ENCODE results near the gene UBE2F.
"Not testable (repeated sequence)": the region's sequence is repeated elsewhere in the genome, so short reads cannot be mapped to it uniquely, and the experiment has no call there.

Gene UBE2F

DNA sequence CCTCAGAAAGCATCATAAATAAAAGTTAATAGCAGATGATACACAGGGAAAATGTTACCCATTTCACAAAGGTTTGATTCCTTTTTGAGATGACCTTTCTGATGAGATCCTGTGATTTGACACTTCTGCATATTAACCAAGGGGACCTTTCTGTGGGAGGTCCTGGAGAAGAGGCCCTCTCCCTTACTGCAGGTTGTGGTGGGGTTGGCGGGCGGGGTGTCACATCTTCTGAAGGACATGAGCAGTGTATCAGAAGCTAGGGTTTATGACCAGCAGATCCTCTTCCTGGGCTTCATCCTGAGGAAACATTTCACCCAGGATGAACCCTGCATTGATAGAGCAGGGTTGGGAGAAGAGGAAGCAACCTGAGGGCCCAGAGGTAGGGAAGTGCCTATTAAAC is 56.8 kb downstream of the UBE2F start:
- DNase-seq, result no peak

DNA sequence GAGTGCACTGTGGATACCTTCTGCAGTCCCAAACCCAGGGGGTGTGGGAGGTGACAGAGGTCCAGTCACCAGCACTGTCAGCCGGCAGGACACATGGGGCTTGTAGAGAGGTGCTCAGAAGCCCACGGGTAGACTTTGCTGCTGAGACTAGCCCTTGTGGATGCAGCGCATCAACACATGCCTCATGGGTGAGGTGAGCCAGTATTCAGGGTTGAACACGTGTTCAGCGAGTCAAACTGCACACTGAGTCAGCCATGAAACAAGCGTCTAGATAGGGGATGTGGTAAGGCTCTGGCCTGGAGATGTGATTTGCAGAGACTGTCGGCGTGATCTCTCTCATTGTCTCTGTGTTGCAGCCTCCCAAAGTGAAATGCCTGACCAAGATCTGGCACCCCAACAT is 58.2 kb downstream of the UBE2F start:
- DNase-seq, result no peak

DNA sequence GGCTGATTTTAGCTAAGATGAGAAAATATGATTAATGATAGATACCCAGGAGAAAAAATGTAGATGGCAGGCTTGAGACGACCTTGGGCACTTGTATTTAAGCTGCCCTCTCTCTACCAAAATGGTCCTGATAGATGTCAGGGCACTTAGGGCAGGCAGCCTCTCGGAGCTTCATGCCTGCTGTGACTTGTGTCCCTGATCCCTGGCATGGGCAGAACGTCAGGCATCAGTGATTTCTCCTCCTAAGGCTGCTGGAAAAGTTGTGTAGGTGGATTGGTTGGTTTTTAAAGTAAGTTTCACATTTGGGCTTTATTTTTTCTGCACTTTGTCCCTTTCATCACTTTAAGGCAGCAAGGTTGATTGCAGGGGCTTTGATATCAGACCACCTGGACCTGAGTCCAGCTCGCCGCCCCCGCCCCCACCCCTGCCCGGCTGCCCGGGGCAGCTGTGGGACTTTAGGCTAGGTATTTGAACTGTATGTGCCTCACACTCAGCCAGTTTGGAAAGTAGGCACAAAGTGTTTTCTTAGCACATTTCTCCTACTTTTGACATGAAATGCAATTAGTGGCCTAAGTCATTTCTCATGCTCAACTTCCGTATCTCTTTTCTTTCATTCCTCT is 59.0 kb downstream of the UBE2F start:
- DNase-seq, result no peak

DNA sequence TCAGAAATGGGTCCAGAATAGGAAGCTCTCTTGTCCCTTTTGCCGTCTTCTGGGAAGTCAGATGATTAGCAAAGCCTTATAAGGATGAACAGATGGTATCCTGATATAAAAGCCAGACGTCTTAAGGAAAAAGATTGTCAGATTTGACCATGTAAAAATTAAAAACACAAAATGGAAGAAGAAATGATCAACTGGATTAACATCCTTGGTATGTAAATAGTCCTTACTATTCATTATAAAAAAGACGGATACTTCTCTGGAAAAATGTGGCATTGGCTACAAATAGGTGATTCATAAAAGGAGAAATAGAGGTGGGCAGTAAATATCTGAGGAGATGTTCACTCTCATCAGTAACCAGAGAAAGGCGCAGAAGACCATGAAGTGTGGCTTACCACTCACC is 60.2 kb downstream of the UBE2F start:
- no peak for DNase-seq

DNA sequence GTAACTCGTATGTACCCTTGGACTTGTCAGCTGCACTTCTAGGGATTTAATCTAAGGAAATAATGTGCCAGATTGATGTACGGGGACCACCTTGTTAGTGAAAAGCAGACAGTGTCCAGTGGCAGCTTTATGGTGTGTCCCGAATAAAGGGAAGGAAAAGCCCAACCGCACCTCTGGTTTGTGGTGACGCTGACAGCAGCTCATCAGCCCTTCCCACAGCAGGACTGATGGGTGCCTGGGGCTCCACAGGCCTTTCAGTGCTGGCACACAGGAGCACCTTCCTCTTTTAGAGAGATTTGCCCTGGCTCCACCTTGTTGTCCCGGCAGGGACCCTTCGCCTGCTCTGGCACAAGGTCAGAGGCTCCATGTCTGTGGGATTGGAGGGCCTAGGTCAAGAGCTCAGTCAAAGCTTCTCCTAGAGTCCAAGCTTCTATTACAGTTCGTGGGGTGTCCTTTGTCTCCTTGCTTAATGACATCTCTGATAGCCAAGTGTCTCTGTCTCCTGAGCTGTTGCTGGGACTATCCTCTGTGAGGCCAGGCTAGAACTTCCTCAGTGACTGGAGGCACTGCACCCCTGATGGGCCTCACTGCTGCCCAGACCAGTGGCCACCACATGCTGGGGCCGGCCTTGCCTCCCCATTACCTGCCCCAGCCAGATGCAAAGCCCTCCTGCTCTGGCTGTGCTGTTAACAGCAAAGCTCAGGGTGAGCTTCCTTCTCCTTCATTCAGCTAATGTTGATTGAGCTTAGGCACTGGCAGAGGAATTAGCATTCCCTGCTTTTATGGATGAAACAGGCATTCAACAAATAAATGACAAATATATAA is 61.0 kb downstream of the UBE2F start:
- no peak for DNase-seq

DNA sequence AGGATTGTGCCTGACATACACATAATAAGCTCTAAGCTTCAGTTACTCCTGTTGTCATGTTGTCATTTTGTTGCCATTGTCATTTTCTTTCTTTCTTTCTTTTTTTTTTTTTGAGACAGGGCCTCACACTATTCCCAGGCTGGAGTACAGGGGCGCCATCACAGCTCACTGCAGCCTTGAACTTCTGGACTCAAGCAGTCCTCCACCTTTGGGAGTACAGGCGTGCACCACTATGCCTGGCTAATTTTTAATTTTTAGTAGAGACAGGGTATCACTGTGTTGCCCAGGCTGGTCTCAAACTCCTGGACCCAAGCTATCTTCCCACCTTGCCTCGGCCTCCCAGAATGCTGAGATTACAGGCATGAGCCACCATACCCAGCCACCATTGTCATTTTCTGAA is 63.0 kb downstream of the UBE2F start:
- DNase-seq, result no peak

DNA sequence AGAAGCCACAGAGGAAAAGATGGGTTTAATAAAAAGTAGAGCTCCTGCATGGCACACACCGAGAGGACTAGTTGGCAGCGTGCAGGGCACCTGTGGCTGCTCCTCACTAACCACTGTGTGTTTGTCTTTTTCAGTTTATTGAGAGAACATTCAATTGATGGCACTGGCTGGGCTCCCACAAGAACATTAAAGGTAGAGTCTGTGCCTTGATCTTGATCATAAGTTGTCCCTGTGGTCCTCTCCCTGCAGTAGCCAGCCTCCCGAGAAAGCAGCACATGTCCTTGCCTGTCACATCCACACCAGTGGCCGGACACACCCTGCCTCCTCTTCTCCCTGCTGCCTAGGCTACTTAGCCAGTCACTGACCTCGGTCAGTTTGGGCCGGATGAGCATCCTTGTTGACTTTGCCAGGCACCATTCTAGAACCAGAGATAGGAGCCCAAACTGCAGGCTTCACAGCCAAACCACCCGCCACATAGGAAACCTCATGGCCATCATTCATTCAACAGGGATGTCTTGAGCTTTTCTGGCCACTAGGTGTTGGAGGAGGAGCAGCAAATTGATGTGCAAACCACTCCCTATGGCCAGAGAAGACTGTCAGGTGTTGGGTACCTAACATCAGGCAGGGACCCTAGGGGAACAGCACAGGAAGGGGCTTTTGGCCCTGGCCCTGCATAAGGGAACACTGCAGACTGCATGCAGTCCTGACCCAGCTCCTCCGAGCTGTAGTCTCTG is 63.8 kb downstream of the UBE2F start:
- no peak for DNase-seq

DNA sequence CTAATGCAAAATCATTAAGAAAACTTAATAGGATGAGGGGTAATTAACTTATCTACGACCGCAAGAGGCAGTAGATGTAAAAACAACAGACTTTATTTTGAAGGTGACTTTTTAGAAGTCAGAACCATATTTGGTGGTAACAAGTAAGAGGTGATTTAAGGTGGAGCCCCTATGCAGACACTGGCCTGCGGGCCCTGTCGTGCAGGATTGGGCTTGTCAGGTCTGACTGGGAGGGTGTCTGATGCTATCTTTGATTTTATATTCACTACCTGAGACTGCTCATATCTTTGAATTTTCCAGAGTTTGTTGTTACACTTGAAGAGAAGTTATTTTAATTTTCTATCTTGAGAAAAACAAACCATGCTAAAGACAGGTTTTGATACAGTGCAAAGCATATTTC is 64.9 kb downstream of the UBE2F start:
- DNase-seq, result no peak

DNA sequence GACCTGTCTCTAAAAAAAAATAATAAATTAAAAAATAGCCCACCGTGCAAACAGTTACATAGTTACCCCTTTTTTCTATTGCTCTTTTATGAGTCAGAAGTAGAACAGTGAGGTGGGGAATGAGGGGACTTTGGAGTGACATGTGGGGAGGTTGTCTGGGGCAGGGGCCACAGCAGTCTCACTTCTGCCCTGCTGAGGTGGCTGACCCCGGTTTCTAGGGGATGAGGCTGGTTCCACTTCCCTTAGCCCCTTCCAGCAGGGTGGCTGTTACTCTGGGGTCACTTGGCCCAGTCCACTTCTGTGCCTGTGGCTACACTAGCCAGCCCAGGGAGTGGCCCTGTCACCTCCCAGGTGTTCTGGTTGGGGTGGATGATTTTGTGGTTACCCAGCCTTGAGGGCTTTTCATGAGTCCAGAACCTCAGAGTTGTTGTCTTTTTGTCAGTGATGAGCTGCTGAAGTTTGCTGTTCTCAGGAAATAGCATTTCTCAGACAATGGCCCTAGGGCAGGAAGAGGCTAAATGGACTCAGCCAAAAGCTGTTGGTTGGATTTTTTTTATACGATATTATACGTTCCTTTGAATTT is 66.0 kb downstream of the UBE2F start:
- no peak for DNase-seq

DNA sequence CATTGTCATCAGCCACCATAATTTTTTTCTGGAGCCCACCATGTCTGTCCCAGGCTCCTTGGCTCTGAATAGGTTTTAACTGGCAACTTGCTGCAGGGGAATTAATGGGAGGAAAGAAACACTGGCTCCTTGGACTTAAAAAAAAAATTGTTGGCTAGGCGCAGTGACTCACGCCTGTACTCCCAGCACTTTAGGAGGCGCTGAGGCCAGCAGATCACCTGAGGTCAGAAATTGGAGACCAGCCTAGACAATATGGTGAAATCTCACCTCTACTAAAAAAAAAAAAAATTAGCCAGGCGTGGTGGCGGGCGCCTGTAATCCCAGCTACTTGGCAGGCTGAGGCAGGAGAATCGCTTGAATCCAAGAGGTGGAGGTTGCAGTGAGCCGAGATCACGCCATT is 67.2 kb downstream of the UBE2F start:
- not testable (repeated sequence) for DNase-seq

DNA sequence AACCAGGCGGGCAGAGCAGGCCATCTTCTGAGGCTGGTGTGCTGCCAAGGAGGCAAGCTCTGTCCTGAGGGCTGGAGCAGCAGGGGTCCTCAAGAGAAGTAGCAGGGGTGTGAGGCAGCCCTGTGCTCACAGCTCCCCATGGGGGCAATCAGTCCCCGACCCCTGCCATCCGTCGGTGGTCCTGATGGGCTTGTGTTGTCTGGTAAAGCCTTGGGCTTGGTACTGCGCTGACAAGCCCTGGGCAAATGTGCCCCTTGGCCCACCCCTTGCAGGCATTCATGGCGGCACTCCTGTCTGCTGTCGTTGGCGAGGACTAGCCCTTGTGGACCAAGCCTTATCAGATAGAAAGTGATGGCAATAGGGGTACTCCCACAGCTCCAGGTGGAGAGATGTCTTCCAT is 71.4 kb downstream of the UBE2F start:
- DNase-seq, result no peak

DNA sequence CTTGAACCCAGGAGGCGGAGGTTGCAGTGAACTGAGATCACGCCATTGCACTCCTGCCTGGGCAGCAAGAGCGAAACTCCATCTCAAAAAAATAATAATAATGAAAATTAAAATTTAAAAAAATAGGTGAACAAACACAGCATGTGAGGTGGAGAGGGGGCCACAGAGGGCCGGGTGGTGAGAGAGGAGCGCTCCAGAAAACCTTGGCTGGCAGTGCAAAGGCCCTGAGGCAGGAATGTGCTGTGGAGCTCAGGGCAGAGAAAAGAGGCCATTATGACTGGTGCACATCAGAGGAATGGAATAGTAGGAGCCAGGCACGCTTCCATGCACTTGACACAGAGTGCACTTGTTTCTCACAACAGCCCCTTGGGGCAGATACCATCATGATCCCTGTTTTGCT is 72.3 kb downstream of the UBE2F start:
- no peak for DNase-seq

DNA sequence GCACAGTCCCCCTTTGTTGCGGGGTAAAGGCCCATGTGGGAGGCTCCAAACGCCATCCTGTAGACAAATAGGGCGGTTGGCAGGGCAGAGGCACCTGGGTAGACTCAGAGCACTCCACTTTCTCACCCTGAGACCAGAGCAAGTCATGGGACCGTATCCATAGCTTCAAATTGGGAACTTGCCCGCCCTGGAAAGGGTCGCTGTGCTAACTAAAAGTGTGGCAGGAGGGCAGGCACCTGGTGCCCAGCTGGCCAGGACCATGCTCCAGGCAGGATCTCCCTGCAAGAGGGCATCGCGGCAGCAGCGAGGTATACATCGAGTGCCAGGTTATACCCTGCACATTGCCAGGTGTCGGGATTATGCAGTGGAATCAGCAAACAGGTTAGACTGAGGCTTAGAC is 73.2 kb downstream of the UBE2F start:
- DNase-seq, result no peak

DNA sequence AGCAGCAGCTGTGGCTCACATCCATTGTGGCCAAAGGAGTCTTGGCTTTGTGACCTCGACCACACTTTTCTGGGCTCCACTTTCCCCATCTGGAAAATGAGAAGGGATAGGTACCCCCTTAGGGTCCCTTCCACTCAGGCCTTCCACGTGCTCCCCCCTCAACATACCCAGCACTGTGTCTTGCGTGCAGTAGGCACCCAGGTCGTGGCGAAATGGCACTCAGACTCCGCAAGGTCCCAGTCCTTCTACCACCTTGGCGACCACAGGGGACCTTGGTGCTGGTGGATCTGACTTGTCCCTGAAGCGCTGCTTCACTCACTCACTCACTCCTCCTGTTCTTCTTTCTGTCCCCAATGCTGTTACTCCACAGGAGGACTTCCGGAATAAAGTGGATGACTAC is 74.1 kb downstream of the UBE2F start:
- no peak for DNase-seq

DNA sequence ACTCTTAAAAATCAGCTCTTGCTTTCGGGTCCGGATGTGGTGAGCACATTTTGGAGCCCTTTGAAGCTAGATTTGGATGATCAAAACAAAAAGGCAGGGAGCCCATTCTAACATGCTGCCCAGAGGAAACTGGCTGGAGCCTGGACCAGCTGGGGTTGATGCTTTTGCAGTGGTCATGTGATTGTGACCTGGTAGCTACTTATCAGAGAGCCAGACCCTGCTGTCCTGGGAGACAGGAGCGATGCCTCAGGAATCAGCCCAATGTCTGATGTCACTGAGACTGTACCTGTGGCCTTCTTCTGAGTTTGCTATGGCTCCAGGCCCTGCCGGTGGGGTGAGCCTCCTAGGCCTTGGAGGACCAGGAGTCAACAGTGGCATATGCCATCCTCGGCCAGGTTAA is 75.3 kb downstream of the UBE2F start:
- DNase-seq, result no peak

DNA sequence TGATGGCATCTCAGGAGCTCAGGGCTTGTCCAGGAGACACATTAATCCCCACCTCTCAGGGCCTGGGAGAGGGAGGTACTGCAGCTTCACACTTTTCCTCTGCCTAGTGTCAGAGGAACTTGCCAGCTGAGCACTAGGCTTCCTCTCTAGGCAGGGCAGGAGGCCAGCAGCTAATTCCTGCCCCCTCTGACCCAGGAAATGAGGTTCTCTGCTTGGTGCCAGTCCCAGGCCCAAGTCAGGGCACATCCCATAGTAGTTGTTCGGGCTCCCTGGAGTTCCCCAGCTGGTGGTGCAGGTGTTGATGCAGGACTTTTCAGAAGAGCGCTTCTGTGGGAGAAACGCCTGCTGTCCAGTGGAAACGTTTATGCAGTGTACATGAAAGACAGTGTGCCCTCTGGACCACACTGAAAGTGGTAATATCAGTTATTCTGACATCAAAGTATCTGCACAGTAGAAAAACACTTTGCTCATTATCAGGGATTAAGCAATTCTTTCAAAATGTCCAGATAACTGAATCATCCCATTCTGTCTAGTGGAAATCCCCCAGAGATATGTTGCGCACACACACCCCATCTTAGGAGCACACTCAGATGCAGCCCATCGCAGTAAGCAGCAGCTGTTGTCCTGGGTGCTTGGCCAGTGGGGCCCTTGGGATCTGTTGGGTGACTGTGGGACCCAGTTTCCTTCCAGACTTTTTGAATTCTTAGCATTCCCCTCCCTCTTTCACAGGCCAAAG is 76.2 kb downstream of the UBE2F start:
- DNase-seq, result no peak

DNA sequence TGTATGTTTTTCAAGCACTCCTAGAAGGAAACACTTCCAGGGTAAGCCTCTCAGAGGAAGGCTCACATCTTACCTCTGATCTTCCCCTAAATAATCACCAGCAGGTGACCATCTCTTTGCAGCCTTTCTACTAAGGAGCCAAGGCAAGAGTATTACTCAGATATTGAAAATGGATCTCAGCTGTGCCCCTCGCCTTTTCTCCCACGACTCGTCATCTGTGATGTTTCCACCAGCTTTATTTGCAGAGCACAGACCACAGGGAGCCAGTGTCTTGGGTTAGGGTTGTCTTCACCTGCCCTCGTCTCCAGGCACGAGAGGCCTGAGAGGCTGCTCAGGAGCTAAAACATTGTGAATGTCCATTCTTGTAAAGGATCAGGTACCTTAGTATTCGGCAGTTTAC is 77.0 kb downstream of the UBE2F start:
- DNase-seq, result no peak

DNA sequence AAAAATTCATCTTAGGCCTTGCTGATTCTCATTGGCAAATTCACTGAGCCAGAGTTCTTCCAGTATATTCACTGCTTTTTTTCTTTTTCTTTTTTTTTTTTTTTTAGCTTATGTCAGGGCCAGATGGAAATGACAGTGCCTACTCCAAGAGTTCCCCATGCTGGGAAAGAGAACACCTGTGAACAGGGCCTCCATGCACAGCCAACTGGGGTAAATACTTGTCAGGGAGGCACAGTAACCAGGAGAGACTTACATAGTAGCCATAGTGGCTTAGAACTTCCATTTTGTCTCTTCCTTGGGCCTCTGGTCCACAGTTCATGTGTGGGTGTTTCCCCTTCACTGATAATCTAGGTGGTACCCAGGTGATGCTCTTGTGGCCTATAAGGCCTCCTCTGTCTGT is 78.8 kb downstream of the UBE2F start:
- DNase-seq, result no peak

DNA sequence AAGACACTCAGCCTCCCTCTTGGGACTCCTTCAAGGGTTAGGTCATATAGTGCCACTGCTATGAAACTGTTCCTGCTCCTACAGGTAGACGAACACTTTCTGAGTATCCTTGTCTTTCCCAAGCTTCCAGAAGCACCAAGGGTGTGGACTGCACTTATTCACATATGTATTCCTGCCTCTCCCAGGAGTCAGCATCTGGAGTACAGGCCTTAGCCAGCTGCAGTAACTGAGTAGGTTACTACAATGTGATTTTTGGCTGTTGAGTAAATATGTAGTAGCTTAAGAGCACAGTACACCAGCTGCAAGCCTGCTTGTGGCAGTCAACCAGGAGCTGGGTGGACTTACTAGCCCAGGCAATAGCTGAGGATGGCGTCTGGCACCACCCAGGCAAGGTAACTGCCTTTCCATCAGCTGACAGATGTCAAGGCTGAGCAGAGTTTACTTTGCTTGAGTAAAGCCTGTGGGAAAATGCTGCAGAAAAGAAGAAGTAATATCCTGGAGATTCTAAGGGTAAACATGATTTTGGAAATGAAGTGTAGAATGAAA is 80.0 kb downstream of the UBE2F start:
- DNase-seq, result no peak

DNA sequence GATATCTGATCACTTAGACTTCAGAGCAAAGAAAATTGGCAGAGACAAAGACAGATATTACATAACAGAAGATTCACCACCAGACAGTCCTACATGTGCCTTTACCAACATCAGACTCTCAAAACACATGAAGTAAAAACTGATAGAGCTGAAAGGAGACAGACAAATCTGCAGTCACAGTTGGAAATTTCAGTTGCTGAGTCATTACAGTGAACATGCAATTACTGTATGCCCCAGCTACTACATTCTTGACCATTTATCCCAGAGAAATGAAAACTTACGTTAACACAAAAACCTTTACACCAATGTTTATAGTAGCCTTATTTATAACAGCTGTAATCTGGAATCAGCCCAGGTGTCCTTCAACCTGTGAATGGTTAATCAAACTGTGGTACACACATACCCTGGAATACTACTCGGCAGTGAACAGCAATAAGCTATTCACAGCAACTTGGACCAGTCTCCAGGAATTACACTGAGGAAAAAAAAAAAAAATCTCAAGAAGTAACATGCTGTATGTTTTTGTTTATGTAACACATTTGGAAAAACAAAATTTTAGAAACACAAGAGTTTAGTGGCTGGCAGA is 86.5 kb downstream of the UBE2F start:
- DNase-seq, result no peak

DNA sequence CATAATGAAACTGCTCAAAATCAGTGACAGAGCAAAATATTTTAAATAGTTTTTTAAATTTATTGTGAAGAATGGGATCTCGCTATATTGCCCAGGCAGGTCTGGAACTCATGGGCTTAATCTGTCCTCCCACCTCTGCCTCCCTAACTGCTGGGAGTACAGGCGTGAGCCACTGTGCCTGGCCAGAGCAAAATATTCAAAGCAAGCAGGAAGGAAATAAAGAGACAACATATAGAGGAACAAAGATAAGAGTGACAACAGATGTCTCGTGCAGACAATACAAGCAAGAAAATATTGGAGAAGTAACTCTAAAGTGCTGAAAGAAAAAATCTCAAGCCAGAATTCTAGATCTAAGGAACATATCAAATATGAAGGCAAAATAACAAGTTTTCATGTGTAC is 89.0 kb downstream of the UBE2F start:
- no peak for DNase-seq

Data from stimulated activated naive CD4-positive, alpha-beta T cell treated with Interleukin-2 at 50 U/mL for 16 hours (primary cell).